WTC11 (cell line): Measurements from ENCODE around the gene MYL9. TPM values are rescaled to one million over a fixed set of nuclear protein-coding genes. Genes with fewer than 3 reads are reported as not detected.

Source experiments
- ATAC-seq: fragments of 200-7000 bp; cut with Tn5 transposase; 2 replicates; pipeline ENCODE4 v1.10.0; 2021; ENCODE audit warnings: mild to moderate bottlenecking, moderate library complexity
- CTCF ChIA-PET: fragments of 300-600 bp; sonication (Branson Sonifier 250); formaldehyde crosslinking; loops from one replicate; lab custom pipeline; 2021; ENCODE audit warnings: antibody characterized with exemption; lab: Charles Lee
- POLR2A ChIA-PET: fragments of 350-600 bp; sonication (Branson Sonifier 250); formaldehyde crosslinking; loops from one replicate; lab custom pipeline; 2021; ENCODE audit warnings: antibody characterized with exemption; lab: Charles Lee
- DNase-seq: peaks from one replicate; pipeline ENCODE4 v3.0.0; 2021; ENCODE audit warnings: low spot score
- H3K27ac Mint-ChIP-seq: 2 replicates; pipeline ENCODE4 v1.8.0; 2021; ENCODE audit warnings: mixed read lengths
- H3K27me3 Mint-ChIP-seq: 2 replicates; pipeline ENCODE4 v1.8.0; 2021; ENCODE audit warnings: low read depth, mild to moderate bottlenecking, moderate library complexity, mixed read lengths
- H3K36me3 Mint-ChIP-seq: 2 replicates; pipeline ENCODE4 v1.8.0; 2021; ENCODE audit warnings: mixed read lengths
- H3K4me1 Mint-ChIP-seq: 2 replicates; pipeline ENCODE4 v1.8.0; 2022; ENCODE audit warnings: mixed read lengths
- H3K4me3 Mint-ChIP-seq: 2 replicates; pipeline ENCODE4 v1.8.0; 2021; ENCODE audit warnings: mild to moderate bottlenecking, moderate library complexity, mixed read lengths
- H3K9me3 Mint-ChIP-seq: 2 replicates; pipeline ENCODE4 v1.8.0; 2021; ENCODE audit warnings: mixed read lengths
- CBFB ChIP-seq: sonication (generic); formaldehyde crosslinking; IDR thresholded peaks from 2 replicates; pipeline ENCODE4 v1.8.1; 2022; ENCODE audit warnings: mild to moderate bottlenecking, low read depth, missing genetic modification reagents
- CREM ChIP-seq: sonication (generic); formaldehyde crosslinking; IDR thresholded peaks from 2 replicates; pipeline ENCODE4 v1.8.1; 2022; ENCODE audit warnings: mild to moderate bottlenecking, missing genetic modification reagents, moderate library complexity
- ESRRA ChIP-seq: sonication (generic); formaldehyde crosslinking; IDR thresholded peaks from 2 replicates; pipeline ENCODE4 v1.8.1; 2022; ENCODE audit warnings: mild to moderate bottlenecking, missing genetic modification reagents, borderline replicate concordance
- ETV6 ChIP-seq: sonication (generic); formaldehyde crosslinking; IDR thresholded peaks from 2 replicates; pipeline ENCODE4 v1.8.1; 2022; ENCODE audit warnings: mild to moderate bottlenecking, missing genetic modification reagents
- GABPB1 ChIP-seq: sonication (generic); formaldehyde crosslinking; IDR thresholded peaks from 2 replicates; pipeline ENCODE4 v1.8.1; 2023; ENCODE audit warnings: mild to moderate bottlenecking, missing genetic modification reagents
- HMGA2 ChIP-seq: fragments of 250-450 bp; sonication (Bioruptor Pico); IDR thresholded peaks from 2 replicates; pipeline ENCODE4 v1.4.0; 2021; ENCODE audit warnings: mild to moderate bottlenecking, moderate library complexity
- JAZF1 ChIP-seq: fragments of 250-450 bp; sonication (Bioruptor Pico); IDR thresholded peaks from 2 replicates; pipeline ENCODE4 v1.9.0; 2021; ENCODE audit warnings: moderate library complexity, mild to moderate bottlenecking, inconsistent platforms
- NR1H2 ChIP-seq: sonication (generic); formaldehyde crosslinking; IDR thresholded peaks from 2 replicates; pipeline ENCODE4 v1.9.0; 2021; ENCODE audit warnings: mild to moderate bottlenecking, moderate library complexity, missing genetic modification reagents
- PRRX2 ChIP-seq: fragments of 250-450 bp; sonication (Bioruptor Pico); IDR thresholded peaks from 2 replicates; pipeline ENCODE4 v1.8.0; 2021; ENCODE audit warnings: mild to moderate bottlenecking
- SP1 ChIP-seq: sonication (generic); formaldehyde crosslinking; conservative IDR thresholded peaks from 2 replicates; pipeline ENCODE4 v1.8.1; 2022; ENCODE audit warnings: missing genetic modification reagents
- ZNF121 ChIP-seq: sonication (generic); formaldehyde crosslinking; IDR thresholded peaks from 2 replicates; pipeline ENCODE4 v1.8.0; 2023; ENCODE audit warnings: missing genetic modification reagents
- ZNF263 ChIP-seq: sonication (generic); formaldehyde crosslinking; IDR thresholded peaks from 2 replicates; pipeline ENCODE4 v1.8.1; 2022; ENCODE audit warnings: low read depth, mild to moderate bottlenecking, moderate library complexity, missing genetic modification reagents
- total RNA-seq: library from RNA; stranded (reverse); gene quantifications from 3 replicates; pipeline ENCODE4 v1.2.3, GENCODE V29; 2021
- TF ChIP-seq, protein P1 (sequence below): sonication (generic); formaldehyde crosslinking; conservative IDR thresholded peaks from 2 replicates; pipeline ENCODE4 v1.8.1; 2022; ENCODE audit warnings: mild to moderate bottlenecking, missing genetic modification reagents
- TF ChIP-seq, protein P2 (sequence below): sonication (generic); formaldehyde crosslinking; IDR thresholded peaks from 2 replicates; pipeline ENCODE4 v1.8.1; 2022; ENCODE audit warnings: missing genetic modification reagents, borderline replicate concordance
- TF ChIP-seq, protein P3 (sequence below): fragments of 200-600 bp; IDR thresholded peaks from 2 replicates; pipeline ENCODE4 v1.8.0; 2022; ENCODE audit warnings: antibody characterized with exemption
- TF ChIP-seq, protein P4 (sequence below): fragments of 250-450 bp; sonication (Bioruptor Pico); IDR thresholded peaks from 2 replicates; pipeline ENCODE4 v1.8.0; 2021; ENCODE audit warnings: mild to moderate bottlenecking
- TF ChIP-seq, protein P5 (sequence below): sonication (generic); formaldehyde crosslinking; IDR thresholded peaks from 2 replicates; pipeline ENCODE4 v1.8.1; 2023; ENCODE audit warnings: mild to moderate bottlenecking, missing genetic modification reagents, moderate library complexity
- TF ChIP-seq, protein P6 (sequence below): sonication (generic); formaldehyde crosslinking; IDR thresholded peaks from 2 replicates; pipeline ENCODE4 v1.8.1; 2023; ENCODE audit warnings: mild to moderate bottlenecking, missing genetic modification reagents, moderate library complexity
- TF ChIP-seq, protein P7 (sequence below): sonication (generic); formaldehyde crosslinking; IDR thresholded peaks from 2 replicates; pipeline ENCODE4 v1.8.1; 2022; ENCODE audit warnings: low read depth, mild to moderate bottlenecking, moderate library complexity, missing genetic modification reagents, borderline replicate concordance

Gene MYL9
- total RNA-seq, 1 experiment from 2014 or later = 54.7 TPM

DNA sequence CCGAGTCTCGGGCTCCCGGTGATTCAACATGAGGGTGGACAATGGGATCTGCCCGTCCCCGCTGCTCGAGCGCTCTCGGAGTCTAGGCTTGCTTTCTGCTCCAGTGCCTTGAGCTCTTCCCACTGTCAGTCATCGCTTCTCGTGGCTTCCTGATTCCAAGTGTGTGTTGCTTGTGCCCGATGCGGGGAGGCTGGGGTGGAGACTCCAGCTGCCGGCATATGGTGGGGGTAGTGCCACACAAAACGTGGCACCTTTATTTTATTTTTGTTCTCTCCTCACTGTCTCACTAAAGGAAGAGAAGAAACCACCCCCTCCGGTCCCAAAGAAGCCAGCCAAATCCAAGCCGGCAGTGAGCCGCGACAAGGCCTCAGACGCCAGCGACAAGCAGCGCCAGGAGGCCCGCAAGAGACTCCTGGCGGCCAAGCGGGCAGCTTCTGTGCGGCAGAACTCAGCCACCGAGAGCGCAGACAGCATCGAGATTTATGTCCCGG is 14.8 kb upstream of the MYL9 start:
- H3K4me3 Mint-ChIP-seq = no peak overlapping the region
- H3K27me3 Mint-ChIP-seq = no peaks in the 10 kb centered on the region
- DNase-seq (no peak), ATAC-seq (no peak)
- H3K9me3 Mint-ChIP-seq = no peaks in the 10 kb centered on the region
- H3K27ac Mint-ChIP-seq = peak overlapping the region; percentile 74
- peaks cover 21% of the 10 kb centered on the region for H3K36me3 Mint-ChIP-seq
- ChIA-PET CTCF (interaction anchor here (0.8 to 1.3 kb wide), 3 partner anchors 78 to 310 kb away, joined by 3 to 5 read pairs (median 3); partner anchors contain the start of gene RAB5IF), POLR2A (no interaction called here)
- TF ChIP-seq JAZF1 (CRISPR knock-in tag) = no peak
- TF ChIP-seq CBFB (CRISPR knock-in tag) = no peak
- no peak for TF ChIP-seq GABPB1 (CRISPR knock-in tag)
- TF ChIP-seq SP1 (CRISPR knock-in tag) = no peak
- TF ChIP-seq, protein P1, sequence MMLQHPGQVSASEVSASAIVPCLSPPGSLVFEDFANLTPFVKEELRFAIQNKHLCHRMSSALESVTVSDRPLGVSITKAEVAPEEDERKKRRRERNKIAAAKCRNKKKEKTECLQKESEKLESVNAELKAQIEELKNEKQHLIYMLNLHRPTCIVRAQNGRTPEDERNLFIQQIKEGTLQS (CRISPR knock-in tag) = no peak
- no peak for TF ChIP-seq PRRX2 (CRISPR knock-in tag)
- TF ChIP-seq, protein P2, sequence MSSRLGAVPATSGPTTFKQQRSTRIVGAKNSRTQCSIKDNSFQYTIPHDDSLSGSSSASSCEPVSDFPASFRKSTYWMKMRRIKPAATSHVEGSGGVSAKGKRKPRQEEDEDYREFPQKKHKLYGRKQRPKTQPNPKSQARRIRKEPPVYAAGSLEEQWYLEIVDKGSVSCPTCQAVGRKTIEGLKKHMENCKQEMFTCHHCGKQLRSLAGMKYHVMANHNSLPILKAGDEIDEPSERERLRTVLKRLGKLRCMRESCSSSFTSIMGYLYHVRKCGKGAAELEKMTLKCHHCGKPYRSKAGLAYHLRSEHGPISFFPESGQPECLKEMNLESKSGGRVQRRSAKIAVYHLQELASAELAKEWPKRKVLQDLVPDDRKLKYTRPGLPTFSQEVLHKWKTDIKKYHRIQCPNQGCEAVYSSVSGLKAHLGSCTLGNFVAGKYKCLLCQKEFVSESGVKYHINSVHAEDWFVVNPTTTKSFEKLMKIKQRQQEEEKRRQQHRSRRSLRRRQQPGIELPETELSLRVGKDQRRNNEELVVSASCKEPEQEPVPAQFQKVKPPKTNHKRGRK = no peak
- TF ChIP-seq ZNF121 = no peak
- TF ChIP-seq, protein P3, sequence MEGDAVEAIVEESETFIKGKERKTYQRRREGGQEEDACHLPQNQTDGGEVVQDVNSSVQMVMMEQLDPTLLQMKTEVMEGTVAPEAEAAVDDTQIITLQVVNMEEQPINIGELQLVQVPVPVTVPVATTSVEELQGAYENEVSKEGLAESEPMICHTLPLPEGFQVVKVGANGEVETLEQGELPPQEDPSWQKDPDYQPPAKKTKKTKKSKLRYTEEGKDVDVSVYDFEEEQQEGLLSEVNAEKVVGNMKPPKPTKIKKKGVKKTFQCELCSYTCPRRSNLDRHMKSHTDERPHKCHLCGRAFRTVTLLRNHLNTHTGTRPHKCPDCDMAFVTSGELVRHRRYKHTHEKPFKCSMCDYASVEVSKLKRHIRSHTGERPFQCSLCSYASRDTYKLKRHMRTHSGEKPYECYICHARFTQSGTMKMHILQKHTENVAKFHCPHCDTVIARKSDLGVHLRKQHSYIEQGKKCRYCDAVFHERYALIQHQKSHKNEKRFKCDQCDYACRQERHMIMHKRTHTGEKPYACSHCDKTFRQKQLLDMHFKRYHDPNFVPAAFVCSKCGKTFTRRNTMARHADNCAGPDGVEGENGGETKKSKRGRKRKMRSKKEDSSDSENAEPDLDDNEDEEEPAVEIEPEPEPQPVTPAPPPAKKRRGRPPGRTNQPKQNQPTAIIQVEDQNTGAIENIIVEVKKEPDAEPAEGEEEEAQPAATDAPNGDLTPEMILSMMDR = no peak
- TF ChIP-seq ETV6 = no peak
- TF ChIP-seq, protein P4, sequence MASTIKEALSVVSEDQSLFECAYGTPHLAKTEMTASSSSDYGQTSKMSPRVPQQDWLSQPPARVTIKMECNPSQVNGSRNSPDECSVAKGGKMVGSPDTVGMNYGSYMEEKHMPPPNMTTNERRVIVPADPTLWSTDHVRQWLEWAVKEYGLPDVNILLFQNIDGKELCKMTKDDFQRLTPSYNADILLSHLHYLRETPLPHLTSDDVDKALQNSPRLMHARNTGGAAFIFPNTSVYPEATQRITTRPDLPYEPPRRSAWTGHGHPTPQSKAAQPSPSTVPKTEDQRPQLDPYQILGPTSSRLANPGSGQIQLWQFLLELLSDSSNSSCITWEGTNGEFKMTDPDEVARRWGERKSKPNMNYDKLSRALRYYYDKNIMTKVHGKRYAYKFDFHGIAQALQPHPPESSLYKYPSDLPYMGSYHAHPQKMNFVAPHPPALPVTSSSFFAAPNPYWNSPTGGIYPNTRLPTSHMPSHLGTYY = no peak
- TF ChIP-seq ESRRA (CRISPR knock-in tag) = no peak
- TF ChIP-seq, protein P5, sequence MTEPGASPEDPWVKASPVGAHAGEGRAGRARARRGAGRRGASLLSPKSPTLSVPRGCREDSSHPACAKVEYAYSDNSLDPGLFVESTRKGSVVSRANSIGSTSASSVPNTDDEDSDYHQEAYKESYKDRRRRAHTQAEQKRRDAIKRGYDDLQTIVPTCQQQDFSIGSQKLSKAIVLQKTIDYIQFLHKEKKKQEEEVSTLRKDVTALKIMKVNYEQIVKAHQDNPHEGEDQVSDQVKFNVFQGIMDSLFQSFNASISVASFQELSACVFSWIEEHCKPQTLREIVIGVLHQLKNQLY (CRISPR knock-in tag) = no peak
- TF ChIP-seq ZNF263 = no peak
- TF ChIP-seq, protein P6, sequence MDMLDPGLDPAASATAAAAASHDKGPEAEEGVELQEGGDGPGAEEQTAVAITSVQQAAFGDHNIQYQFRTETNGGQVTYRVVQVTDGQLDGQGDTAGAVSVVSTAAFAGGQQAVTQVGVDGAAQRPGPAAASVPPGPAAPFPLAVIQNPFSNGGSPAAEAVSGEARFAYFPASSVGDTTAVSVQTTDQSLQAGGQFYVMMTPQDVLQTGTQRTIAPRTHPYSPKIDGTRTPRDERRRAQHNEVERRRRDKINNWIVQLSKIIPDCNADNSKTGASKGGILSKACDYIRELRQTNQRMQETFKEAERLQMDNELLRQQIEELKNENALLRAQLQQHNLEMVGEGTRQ (CRISPR knock-in tag) = no peak
- TF ChIP-seq NR1H2 (CRISPR knock-in tag) = no peak
- TF ChIP-seq HMGA2 (CRISPR knock-in tag) = no peak
- no peak for TF ChIP-seq CREM (CRISPR knock-in tag)
- TF ChIP-seq, protein P7, sequence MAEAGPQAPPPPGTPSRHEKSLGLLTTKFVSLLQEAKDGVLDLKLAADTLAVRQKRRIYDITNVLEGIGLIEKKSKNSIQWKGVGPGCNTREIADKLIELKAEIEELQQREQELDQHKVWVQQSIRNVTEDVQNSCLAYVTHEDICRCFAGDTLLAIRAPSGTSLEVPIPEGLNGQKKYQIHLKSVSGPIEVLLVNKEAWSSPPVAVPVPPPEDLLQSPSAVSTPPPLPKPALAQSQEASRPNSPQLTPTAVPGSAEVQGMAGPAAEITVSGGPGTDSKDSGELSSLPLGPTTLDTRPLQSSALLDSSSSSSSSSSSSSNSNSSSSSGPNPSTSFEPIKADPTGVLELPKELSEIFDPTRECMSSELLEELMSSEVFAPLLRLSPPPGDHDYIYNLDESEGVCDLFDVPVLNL = no peak
- H3K4me1 Mint-ChIP-seq = no peaks in the 10 kb centered on the region
